H1 (cell line): Measurements from ENCODE around the gene VEPH1. TPM values are rescaled to one million over a fixed set of nuclear protein-coding genes. Genes with fewer than 3 reads are reported as not detected.
A peak's percentile ranks its signal among the peaks of the same experiment; 100 is the strongest.

Source experiments
- ASH2L ChIP-seq: fragments of 200-600, 300-600 bp; sonication (generic); IDR thresholded peaks from one replicate; pipeline ENCODE4 v1.7.1; 2017; ENCODE audit warnings: low read length
- BACH1 ChIP-seq: IDR thresholded peaks from 2 replicates; pipeline ENCODE4 v1.6.1; 2012; ENCODE audit warnings: low read length, improper control_type of control experiment
- CHD1 ChIP-seq: IDR thresholded peaks from 2 replicates; pipeline ENCODE4 v1.6.1; 2012; ENCODE audit warnings: low read depth, low read length, improper control_type of control experiment
- RBBP5 ChIP-seq: IDR thresholded peaks from 2 replicates; pipeline ENCODE4 v1.7.1; 2012; ENCODE audit warnings: low read depth, mild to moderate bottlenecking, inconsistent platforms, low read length, moderate library complexity, borderline replicate concordance
- YY1 ChIP-seq: IDR thresholded peaks from 2 replicates; pipeline ENCODE4 v1.6.1; 2011; ENCODE audit warnings: low read depth, mild to moderate bottlenecking, low read length
- polyA plus RNA-seq, 7 experiments: library from polyadenylated mRNA; depleted of rRNA in 3 of 7; stranded (reverse) in 5 of 7; unstranded in 2 of 7; fragments of >200 nt in 5 of 7; fragments of 200-250 nt in 2 of 7; gene quantifications; 1 replicate in 5 of 7; 2 replicates in 1 of 7; 4 replicates in 1 of 7; pipeline versions ENCODE4 v1.2.1 to v1.2.3, GENCODE V29; 2011 to 2013; ENCODE audit warnings: missing spikeins in 2 of 7, mixed read lengths in 2 of 7
- total RNA-seq: library from RNA; stranded (reverse); fragmentation: NEBNext Ultra II Directional; extraction: Animal tissue kit (Norgen Biotek cat#: 25700); gene quantifications from 2 replicates; pipeline ENCODE4 v1.2.1, GENCODE V29; 2021
- TF ChIP-seq, protein P1 (sequence below): IDR thresholded peaks from 2 replicates; pipeline ENCODE4 v1.6.1; 2011; ENCODE audit warnings: low read length, improper control_type of control experiment

VEPH1 gene
- total and polyA plus RNA-seq, 2 of the 8 experiments (the other 6 are each of a cell fraction or from before 2014, with no cell fraction given) = 12.0 to 18.3 TPM

DNA sequence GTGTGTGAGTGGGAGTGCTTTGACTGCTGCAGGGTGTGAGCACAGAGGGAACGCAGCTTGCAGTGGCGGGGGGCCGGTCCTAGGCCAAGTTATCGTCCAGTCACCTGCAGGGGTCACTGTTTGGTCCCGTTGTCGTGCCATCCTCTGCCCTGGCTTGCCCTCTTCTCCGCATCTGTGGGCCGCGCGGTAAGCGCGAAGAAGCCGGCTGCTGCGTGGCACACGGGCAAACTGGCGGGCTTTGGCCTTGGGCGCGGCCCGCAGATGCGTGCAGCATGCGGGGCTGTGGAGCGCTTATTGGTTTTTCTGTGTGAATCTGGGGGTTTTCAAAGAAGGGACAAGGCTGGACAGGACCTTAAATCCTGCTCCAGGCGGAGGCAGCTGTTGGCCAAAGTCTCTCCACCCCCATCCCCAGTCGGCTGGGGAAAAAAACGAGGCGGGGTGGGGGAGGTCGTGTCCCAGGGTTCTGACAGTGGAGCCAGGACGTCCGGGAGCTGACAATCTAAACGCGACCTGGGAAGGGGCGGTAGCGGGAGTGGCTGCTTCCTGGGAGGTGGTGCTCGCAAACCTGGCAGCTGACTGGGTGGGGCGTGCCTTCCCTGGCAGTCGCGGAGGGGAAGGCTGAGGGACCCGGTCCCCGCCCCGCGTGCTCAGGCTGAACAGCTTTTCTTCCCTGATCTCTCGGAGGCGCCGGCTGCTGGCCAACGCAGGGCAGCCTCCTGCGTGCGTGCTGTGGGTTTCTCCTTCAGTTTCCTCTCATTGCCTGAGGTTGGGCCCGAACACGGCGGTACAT, 39.7 kb upstream of the VEPH1 start (continued):
- TF ChIP-seq, protein P1, sequence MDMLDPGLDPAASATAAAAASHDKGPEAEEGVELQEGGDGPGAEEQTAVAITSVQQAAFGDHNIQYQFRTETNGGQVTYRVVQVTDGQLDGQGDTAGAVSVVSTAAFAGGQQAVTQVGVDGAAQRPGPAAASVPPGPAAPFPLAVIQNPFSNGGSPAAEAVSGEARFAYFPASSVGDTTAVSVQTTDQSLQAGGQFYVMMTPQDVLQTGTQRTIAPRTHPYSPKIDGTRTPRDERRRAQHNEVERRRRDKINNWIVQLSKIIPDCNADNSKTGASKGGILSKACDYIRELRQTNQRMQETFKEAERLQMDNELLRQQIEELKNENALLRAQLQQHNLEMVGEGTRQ = no peak
- TF ChIP-seq CHD1 (no peak), RBBP5 (no peak; the same call in 1 of the 2 replicates), ASH2L (peak; percentile 63), BACH1 (no peak; the same call in 1 of the 2 replicates), YY1 (peak; percentile 38; the same call in 1 of the 2 replicates)
